Cardiac septum (tissue), 1 donor: Measurements from ENCODE around the gene VPS16. TPM values are rescaled to one million over a fixed set of nuclear protein-coding genes. Genes with fewer than 3 reads are reported as not detected.
"Not testable (repeated sequence)": the region's sequence is repeated elsewhere in the genome, so short reads cannot be mapped to it uniquely, and the experiment has no call there.

Experiments used
- DNase-seq: peaks from one replicate; pipeline ENCODE4 v3.0.0-alpha.2; 2020; ENCODE audit warnings: low spot score
- intact Hi-C: fragments of 100-400 bp; cut with DNase I; formaldehyde crosslinking; loops from one replicate; pipeline ENCODE4 v1.14.0; 2022
- total RNA-seq: library from RNA; stranded (reverse); fragmentation: NEBNext Ultra II Directional; extraction: Animal tissue kit (Norgen Biotek cat#: 25700); gene quantifications from one replicate; pipeline ENCODE4 v1.2.1, GENCODE V29; 2021
- donor health status: DM: no; HTN: no; CAD: no.

VPS16 gene
- total RNA-seq, 1 donor from 2014 or later = 23.3 TPM

GRCh38 chr20:2888224-2888955 lies 47.8 kb downstream of the VPS16 start:
- no peak for DNase-seq
- intact Hi-C loops = no loop called here

DNA sequence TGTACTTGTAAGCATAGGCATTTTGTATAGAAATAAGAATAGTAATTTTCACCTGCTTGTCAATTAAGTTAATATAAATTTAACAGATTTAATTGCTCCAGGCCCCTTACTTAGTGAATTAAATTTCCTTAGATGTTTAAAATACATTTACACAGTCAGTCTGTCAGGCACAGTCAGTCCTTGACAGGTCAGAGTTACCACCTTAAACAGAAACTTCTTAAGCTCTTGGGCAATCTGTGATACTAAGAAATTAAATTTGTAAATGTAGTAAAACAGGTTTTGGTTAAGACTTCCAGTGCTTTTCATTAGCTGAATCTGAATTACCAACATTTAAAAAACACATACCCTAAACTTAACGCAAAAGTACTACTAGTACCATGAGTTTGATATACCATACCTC lies 48.7 kb downstream of the VPS16 start:
- DNase-seq = no peak
- intact Hi-C loops = no loop called here

GRCh38 chr20:2889797-2890196 lies 49.3 kb downstream of the VPS16 start:
- DNase-seq = no peak

GRCh38 chr20:2890742-2891141 lies 50.2 kb downstream of the VPS16 start:
- intact Hi-C loops = no loop called here
- no peak for DNase-seq

More at GRCh38 chr20:2889797-2890196, 49.3 kb downstream of the VPS16 start:
- intact Hi-C loops = no loop called here

GRCh38 chr20:2891343-2891742 lies 50.8 kb downstream of the VPS16 start:
- intact Hi-C loops = no loop called here
- no peak for DNase-seq

DNA sequence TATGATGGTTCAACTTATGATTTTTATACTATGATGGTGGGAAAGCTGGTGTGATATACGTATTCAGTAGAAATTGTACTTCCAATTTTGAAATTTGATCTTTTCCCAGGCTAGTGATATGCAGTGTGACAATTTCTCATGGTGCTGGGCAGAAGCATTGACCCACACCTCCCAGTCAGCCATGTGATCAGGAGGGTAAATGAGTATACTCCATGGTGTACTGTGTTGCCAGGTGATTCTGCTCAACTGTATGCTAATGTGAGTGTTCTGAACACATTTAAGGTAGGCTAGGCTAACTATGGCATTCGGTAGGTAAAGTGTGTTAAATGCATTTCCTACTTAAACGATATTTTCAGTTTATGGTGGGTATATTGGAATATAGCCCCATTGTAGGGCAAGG lies 51.8 kb downstream of the VPS16 start:
- DNase-seq = no peak
- intact Hi-C loops = no loop called here

DNA sequence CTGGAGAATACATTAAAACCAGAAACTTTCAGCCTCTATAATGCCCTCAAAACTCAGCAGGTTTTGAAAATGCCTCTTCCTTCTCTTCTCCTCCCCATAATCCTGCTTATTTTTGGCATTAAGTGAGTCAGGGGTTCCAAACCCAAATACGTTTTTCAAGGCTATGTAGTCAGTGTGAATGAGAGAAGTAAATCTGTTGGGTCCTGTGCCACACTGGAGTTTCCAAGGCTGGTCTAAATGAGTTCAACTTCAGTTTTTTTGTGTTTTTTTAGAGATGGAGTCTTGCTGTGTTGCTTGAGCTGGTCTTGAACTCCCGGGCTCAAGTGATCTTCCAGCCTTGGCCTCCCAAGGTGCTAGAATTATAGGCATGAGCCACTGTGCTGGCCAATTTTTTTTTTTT lies 53.7 kb downstream of the VPS16 start:
- intact Hi-C loops = no loop called here
- no peak for DNase-seq

DNA sequence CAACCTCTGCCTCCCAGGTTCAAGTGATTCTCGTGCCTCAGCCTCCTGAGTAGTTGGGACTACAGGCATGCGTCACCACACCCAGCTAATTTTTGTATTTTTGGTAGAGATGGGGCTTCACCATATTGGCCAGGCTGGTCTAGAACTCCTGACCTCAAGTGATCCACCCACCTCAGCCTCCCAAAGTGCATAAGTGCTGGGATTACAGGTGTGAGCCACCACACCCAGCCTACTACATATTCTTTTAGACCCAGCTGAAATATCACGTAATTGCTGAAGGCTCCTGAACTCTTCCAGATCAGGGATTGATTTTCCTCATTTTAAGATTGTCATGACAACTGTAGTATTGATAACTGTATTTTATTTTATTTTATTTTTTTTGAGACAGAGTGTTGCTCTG lies 54.6 kb downstream of the VPS16 start:
- intact Hi-C loops, DNase-seq: not testable (repeated sequence)

- intact Hi-C loops = no loop called here
- DNase-seq = no peak
Measured at GRCh38 chr20:2899243-2899642, 58.7 kb downstream of the VPS16 start.

DNA sequence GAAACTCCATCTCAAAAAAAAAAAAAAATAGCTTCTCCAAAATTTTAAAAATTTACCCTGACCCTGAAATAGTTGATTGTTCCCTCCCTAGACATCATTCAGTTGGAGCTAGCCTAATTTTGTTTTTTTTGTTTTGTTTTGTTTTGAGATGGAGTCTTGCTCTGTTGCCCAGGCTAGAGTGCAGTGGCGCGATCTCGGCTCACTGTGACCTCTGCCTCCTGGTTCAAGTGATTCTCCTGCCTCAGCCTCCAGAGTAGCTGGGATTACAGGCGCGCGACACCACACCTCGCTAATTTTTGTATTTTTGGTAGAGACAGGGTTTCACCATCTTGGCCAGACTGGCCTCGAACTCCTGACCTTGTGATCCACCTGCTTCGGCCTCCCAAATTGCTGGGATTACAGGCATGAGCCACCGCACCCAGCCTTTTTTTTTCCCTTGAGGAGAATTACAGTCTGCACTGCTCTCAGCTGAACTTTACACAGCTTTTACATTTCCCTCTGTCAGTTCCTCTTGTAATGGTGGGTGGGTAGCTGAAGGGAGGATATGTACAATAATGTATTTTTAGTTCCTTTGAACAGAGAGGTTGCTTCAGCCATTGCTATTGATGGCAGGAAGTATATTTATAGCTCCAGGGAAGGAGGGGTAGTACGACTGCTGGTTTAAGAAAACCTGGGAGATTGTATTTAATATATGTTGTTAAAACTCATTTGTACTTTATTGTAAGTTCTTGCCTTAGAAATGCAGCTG lies 60.5 kb downstream of the VPS16 start:
- intact Hi-C loops = no loop called here
- no peak for DNase-seq

DNA sequence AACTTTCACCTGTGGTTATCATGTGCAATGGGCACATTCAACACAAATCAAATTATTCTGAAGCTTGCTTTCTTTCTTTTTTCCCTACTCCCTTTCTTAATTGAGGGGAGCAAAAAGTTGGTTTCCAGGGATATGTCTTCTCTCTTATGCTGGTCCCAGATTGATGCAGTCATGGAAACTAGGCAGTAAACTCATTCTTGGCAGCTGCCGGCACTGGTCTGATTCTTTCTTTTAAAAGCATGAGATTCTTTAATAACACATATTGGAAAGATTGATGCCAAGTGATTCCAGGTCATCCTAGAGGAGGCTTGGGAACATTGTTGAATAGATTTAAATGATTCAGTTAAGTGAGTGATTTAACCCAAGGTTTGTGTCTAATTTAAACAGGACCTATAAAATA lies 61.7 kb downstream of the VPS16 start:
- intact Hi-C loops = no loop called here
- no peak for DNase-seq

GRCh38 chr20:2902818-2903217 lies 62.3 kb downstream of the VPS16 start:
- intact Hi-C loops = no loop called here
- DNase-seq = no peak

- intact Hi-C loops = no loop called here
- no peak for DNase-seq
Measured at GRCh38 chr20:2903686-2904085, 63.1 kb downstream of the VPS16 start.

- DNase-seq = no peak
- intact Hi-C loops = no loop called here
Measured at GRCh38 chr20:2907519-2907918, 67.0 kb downstream of the VPS16 start.

DNA sequence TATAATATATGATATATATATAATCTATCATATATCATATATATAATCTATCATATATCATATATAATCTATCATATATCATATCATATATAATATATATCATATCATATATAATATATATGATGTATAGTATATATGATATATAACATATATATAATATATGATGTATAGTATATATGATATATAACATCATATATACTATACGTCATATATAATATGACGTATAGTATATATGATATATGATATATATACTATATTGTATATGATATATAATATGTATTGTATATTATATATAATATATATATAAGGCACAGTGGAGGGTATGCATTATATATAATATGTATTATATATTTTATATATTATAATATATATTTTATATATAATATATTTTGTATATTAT lies 69.4 kb downstream of the VPS16 start:
- DNase-seq = no peak
- intact Hi-C loops = no loop called here

GRCh38 chr20:2911200-2911599 lies 70.7 kb downstream of the VPS16 start:
- no peak for DNase-seq
- intact Hi-C loops = no loop called here

GRCh38 chr20:2914160-2914559 lies 73.6 kb downstream of the VPS16 start:
- intact Hi-C loops = no loop called here
- DNase-seq = no peak
